PC-9 (cell line): Measurements from ENCODE around the gene PRPH. TPM values are rescaled to one million over a fixed set of nuclear protein-coding genes. Genes with fewer than 3 reads are reported as not detected.

Experiments used
- BruUV-seq: library from RNA; stranded (reverse); fragments of 400-500 nt; replicated peaks from 2 replicates; lab custom pipeline; 2021; lab: Mats Ljungman, UMichigan
- CTCF ChIA-PET: fragments of 300-600 bp; sonication (Branson Sonifier 250); formaldehyde crosslinking; loops from one replicate; lab custom pipeline; 2022; ENCODE audit warnings: antibody characterized with exemption; lab: Charles Lee
- POLR2A ChIA-PET: fragments of 300-600 bp; sonication (Branson Sonifier 250); formaldehyde crosslinking; loops from one replicate; lab custom pipeline; 2022; ENCODE audit warnings: antibody characterized with exemption; ENCODE audit not compliant: unreplicated experiment; lab: Charles Lee
- DNase-seq, 2 experiments: peaks; one replicate each; pipeline versions ENCODE4 v3.0.0 to v3.0.0-alpha.2; 2015 to 2022; ENCODE audit warnings: mixed read lengths in 1 of 2
- H2AFZ ChIP-seq: fragments of 200-600 bp; sonication (generic); 2 replicates; pipeline ENCODE4 v1.8.1; 2017; ENCODE audit warnings: antibody characterized with exemption
- H3F3A ChIP-seq: fragments of 200-600 bp; sonication (generic); 2 replicates; pipeline ENCODE4 v1.8.1; 2017; ENCODE audit warnings: antibody characterized with exemption, mild to moderate bottlenecking, low read depth; ENCODE audit not compliant: insufficient read depth
- H3K27ac ChIP-seq: fragments of 200-600 bp; sonication (generic); 2 replicates; pipeline ENCODE4 v1.6.1; 2016; ENCODE audit warnings: mixed run types
- H3K27me3 ChIP-seq: fragments of 200-600 bp; sonication (generic); 2 replicates; pipeline ENCODE4 v1.6.1; 2016; ENCODE audit warnings: low read depth, mixed run types; ENCODE audit not compliant: insufficient read depth
- H3K36me3 ChIP-seq: fragments of 200-600 bp; sonication (generic); 2 replicates; pipeline ENCODE4 v1.6.1; 2016; ENCODE audit warnings: low read depth, mixed run types
- H3K4me1 ChIP-seq: fragments of 200-600 bp; sonication (generic); replicated peaks from 2 replicates; pipeline ENCODE4 v1.6.1; 2016; ENCODE audit warnings: mixed run types; ENCODE audit not compliant: insufficient read depth
- H3K4me2 ChIP-seq: fragments of 200-600 bp; sonication (generic); 2 replicates; pipeline ENCODE4 v1.6.1; 2017; ENCODE audit warnings: mixed run types
- H3K4me3 ChIP-seq: fragments of 200-600 bp; sonication (generic); 2 replicates; pipeline ENCODE4 v1.6.1; 2016; ENCODE audit warnings: mixed run types
- H3K79me2 ChIP-seq: fragments of 200-600 bp; sonication (generic); 2 replicates; pipeline ENCODE4 v1.6.1; 2017; ENCODE audit warnings: low read depth, mixed run types
- H3K9me2 ChIP-seq: fragments of 200-600 bp; sonication (generic); 2 replicates; pipeline ENCODE4 v1.8.1; 2017; ENCODE audit warnings: mild to moderate bottlenecking; ENCODE audit not compliant: insufficient read depth
- H3K9me3 ChIP-seq: fragments of 200-600 bp; sonication (generic); 2 replicates; pipeline ENCODE4 v1.8.1; 2016; ENCODE audit warnings: low read depth; ENCODE audit not compliant: insufficient read depth
- H4K20me1 ChIP-seq: fragments of 200-600 bp; sonication (generic); 2 replicates; pipeline ENCODE4 v1.8.1; 2017; ENCODE audit not compliant: insufficient read depth
- EZH2 ChIP-seq: fragments of 200-600 bp; sonication (generic); IDR thresholded peaks from 2 replicates; pipeline ENCODE4 v1.8.0; 2017; ENCODE audit warnings: antibody characterized with exemption, low read depth
- intact Hi-C: fragments of 100-400 bp; cut with micrococcal nuclease; formaldehyde crosslinking; loops from one replicate; pipeline ENCODE4 v1.10.0; 2022; ENCODE audit not compliant: unreplicated experiment
- total RNA-seq: library from RNA; stranded (reverse); gene quantifications from 2 replicates; pipeline ENCODE4 v1.2.3, GENCODE V29; 2021
- TF ChIP-seq, protein P1 (sequence below): fragments of 200-600 bp; sonication (generic); conservative IDR thresholded peaks from 2 replicates; pipeline ENCODE4 v1.6.1; 2017; ENCODE audit warnings: mixed run types, antibody characterized with exemption, mild to moderate bottlenecking, moderate library complexity

Gene PRPH
- total RNA-seq, 1 experiment from 2014 or later: 0.46 TPM

DNA sequence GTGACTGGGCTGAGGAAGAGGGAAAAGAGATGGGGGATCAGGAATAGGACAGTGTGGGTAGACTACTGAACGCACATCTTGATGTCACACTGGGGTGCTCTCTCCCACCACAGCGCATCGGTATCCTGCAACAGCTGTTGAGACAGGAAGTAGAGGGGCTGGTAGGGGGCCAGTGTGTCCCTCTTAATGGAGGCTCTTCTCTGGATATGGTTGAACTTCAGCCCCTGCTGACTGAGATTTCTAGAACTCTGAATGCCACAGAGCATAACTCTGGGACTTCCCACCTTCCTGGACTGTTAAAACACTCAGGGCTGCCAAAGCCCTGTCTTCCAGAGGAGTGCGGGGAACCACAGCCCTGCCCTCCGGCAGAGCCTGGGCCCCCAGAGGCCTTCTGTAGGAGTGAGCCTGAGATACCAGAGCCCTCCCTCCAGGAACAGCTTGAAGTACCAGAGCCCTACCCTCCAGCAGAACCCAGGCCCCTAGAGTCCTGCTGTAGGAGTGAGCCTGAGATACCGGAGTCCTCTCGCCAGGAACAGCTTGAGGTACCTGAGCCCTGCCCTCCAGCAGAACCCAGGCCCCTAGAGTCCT lies 35.2 kb downstream of the PRPH start:
- Histone ChIP-seq H3K4me1 (no peaks in the 10 kb centered on the region), H3K36me3 (no peaks in the 10 kb centered on the region), H3K4me2 (no peak overlapping the region), H3F3A (peaks cover 13% of the 10 kb centered on the region; the same call in 1 of the 2 replicates), H2AFZ (no peak overlapping the region), H3K27ac (no peak overlapping the region), H3K4me3 (no peak overlapping the region), H4K20me1 (no peaks in the 10 kb centered on the region), H3K27me3 (no peaks in the 10 kb centered on the region), H3K79me2 (no peaks in the 10 kb centered on the region), H3K9me3 (no peaks in the 10 kb centered on the region), H3K9me2 (no peaks in the 10 kb centered on the region)
- ChIA-PET POLR2A (no interaction called here), CTCF (interaction anchor here (0.8 kb wide), 1 partner anchor 37 kb away, joined by 6 read pairs; no protein-coding TSS in a partner anchor)
- intact Hi-C loops: no loop called here
- BruUV-seq: no TSS peak
- no peak for DNase-seq
- TF ChIP-seq, protein P1, sequence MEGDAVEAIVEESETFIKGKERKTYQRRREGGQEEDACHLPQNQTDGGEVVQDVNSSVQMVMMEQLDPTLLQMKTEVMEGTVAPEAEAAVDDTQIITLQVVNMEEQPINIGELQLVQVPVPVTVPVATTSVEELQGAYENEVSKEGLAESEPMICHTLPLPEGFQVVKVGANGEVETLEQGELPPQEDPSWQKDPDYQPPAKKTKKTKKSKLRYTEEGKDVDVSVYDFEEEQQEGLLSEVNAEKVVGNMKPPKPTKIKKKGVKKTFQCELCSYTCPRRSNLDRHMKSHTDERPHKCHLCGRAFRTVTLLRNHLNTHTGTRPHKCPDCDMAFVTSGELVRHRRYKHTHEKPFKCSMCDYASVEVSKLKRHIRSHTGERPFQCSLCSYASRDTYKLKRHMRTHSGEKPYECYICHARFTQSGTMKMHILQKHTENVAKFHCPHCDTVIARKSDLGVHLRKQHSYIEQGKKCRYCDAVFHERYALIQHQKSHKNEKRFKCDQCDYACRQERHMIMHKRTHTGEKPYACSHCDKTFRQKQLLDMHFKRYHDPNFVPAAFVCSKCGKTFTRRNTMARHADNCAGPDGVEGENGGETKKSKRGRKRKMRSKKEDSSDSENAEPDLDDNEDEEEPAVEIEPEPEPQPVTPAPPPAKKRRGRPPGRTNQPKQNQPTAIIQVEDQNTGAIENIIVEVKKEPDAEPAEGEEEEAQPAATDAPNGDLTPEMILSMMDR: no peak
- TF ChIP-seq EZH2: no peak

DNA sequence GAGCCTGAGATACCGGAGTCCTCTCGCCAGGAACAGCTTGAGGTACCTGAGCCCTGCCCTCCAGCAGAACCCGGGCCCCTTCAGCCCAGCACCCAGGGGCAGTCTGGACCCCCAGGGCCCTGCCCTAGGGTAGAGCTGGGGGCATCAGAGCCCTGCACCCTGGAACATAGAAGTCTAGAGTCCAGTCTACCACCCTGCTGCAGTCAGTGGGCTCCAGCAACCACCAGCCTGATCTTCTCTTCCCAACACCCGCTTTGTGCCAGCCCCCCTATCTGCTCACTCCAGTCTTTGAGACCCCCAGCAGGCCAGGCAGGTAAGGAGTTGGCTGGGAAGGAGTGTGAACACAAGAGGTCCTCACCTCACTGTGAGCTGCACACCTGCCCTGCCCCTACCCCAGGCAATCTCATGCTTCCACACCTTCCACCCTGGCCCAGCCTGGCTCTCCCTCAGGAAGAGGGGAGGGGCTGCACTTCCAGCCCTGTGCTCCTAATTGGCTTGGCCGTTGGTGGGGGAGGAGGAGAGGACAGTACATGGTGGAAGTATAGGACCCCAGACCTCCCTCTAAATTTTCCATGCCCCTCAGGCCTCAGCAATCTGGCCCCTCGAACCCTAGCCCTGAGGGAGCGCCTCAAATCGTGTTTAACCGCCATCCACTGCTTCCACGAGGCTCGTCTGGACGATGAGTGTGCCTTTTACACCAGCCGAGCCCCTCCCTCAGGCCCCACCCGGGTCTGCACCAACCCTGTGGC lies 35.9 kb downstream of the PRPH start:
- H3K36me3 ChIP-seq: no peaks in the 10 kb centered on the region
- no peak overlapping the region for H2AFZ ChIP-seq
- no peaks in the 10 kb centered on the region for H3K9me2 ChIP-seq
- no peaks in the 10 kb centered on the region for H3K27me3 ChIP-seq
- H3K27ac ChIP-seq: no peak overlapping the region
- intact Hi-C loops: loop anchor here (1.0 kb wide), 1 partner anchor 26 kb away; no protein-coding TSS in a partner anchor
- no TSS peak for BruUV-seq
- no peak overlapping the region for H3K4me2 ChIP-seq
- no peaks in the 10 kb centered on the region for H4K20me1 ChIP-seq
- H3F3A ChIP-seq: peaks cover 13% of the 10 kb centered on the region; the same call in 1 of the 2 replicates
- no peak for DNase-seq
- no peaks in the 10 kb centered on the region for H3K9me3 ChIP-seq
- ChIA-PET POLR2A (no interaction called here), CTCF (interaction anchor here (0.6 to 2.2 kb wide), 8 partner anchors 8 to 183 kb away, joined by 3 to 16 read pairs (median 6); partner anchors contain the start of gene TROAP)
- TF ChIP-seq, protein P1: no peak
- no peak for TF ChIP-seq EZH2
- no peaks in the 10 kb centered on the region for H3K79me2 ChIP-seq
- H3K4me3 ChIP-seq: no peak overlapping the region
- H3K4me1 ChIP-seq: no peaks in the 10 kb centered on the region

DNA sequence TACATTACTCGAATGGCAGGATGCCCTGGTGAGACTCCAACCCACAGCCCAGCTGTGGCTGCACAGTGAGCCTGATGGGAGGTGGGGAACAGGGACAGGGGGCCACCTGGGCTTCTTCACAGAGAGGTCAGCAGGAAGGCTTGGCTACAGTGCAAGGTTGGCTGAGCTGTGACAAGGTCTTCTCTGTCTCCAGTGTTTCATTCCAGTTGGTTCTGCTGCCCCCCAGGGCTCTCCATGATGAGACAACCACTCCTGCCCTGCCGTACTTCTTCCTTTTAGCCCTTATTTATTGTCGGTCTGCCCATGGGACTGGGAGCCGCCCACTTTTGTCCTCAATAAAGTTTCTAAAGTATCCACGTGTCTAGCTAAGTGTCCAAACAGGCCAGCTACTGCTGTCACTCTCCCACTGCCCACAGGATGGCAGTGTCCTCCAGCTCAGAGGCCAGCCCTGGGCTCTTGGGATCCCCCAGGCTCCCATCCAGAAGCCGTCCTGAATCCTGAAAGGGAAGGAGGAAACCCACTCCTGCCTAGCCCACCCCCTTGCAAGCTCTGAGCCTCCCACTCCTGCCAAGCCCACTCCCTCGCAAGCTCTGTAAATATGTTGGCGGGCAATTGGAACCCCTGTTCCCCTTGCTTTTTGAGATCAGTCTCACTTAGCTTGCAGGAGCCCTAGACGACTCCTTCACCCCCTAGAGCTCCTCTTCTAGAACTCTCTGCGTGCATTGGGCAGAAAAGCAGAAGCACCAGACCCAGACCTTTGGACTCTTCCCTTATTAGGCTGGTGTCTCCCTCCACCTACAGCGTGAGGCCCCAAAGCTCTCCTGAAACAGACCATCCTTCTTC lies 36.7 kb downstream of the PRPH start:
- no TSS peak for BruUV-seq
- no peaks in the 10 kb centered on the region for H3K9me3 ChIP-seq
- peaks cover 13% of the 10 kb centered on the region; the same call in 1 of the 2 replicates for H3F3A ChIP-seq
- no peaks in the 10 kb centered on the region for H4K20me1 ChIP-seq
- ChIA-PET CTCF (interaction anchor here (0.5 to 2.2 kb wide), 10 partner anchors 9 to 317 kb away, joined by 3 to 16 read pairs (median 5); partner anchors contain the start of gene TROAP), POLR2A (interaction anchor here (0.7 to 0.8 kb wide), 2 partner anchors 117 to 409 kb away, joined by 4 to 9 read pairs; no protein-coding TSS in a partner anchor)
- H3K9me2 ChIP-seq: no peaks in the 10 kb centered on the region
- no peak overlapping the region for H3K4me3 ChIP-seq
- H3K36me3 ChIP-seq: no peaks in the 10 kb centered on the region
- no peak overlapping the region for H2AFZ ChIP-seq
- intact Hi-C loops: loop anchor here (1.0 kb wide), 1 partner anchor 26 kb away; no protein-coding TSS in a partner anchor
- H3K27ac ChIP-seq: no peak overlapping the region
- no peaks in the 10 kb centered on the region for H3K4me1 ChIP-seq
- H3K79me2 ChIP-seq: no peaks in the 10 kb centered on the region
- no peaks in the 10 kb centered on the region for H3K27me3 ChIP-seq
- peak in 1 of 2 experiments; percentile 47 for DNase-seq
- TF ChIP-seq, protein P1: peak; percentile 76
- TF ChIP-seq EZH2: no peak
- H3K4me2 ChIP-seq: no peak overlapping the region
